Esophagus (tissue), 2 donors: ENCODE results near the gene SFRP2. TPM values are rescaled to one million over a fixed set of nuclear protein-coding genes. Genes with fewer than 3 reads are reported as not detected.

ENCODE experiments used
- H3K27ac ChIP-seq, 2 donors: one replicate each; pipeline ENCODE4 v1.5.1; 2013; ENCODE audit warnings: low read depth in 2 of 2, mild to moderate bottlenecking in 2 of 2, inconsistent platforms in 1 of 2, low read length in 1 of 2, moderate library complexity in 1 of 2
- H3K27me3 ChIP-seq, 2 donors: one replicate each; pipeline ENCODE4 v1.6.1; 2013; ENCODE audit warnings: low read length in 2 of 2, control low read depth in 1 of 2, mild to moderate bottlenecking in 1 of 2; ENCODE audit not compliant: insufficient read depth in 2 of 2, control insufficient read depth in 1 of 2
- H3K36me3 ChIP-seq, 2 donors: one replicate each; pipeline ENCODE4 v1.6.1; 2013; ENCODE audit warnings: low read length in 1 of 2; ENCODE audit not compliant: control insufficient read depth in 2 of 2, insufficient read depth in 2 of 2
- H3K4me1 ChIP-seq, 2 donors: one replicate each; pipeline ENCODE4 v1.6.1; 2013; ENCODE audit warnings: low read length in 1 of 2; ENCODE audit not compliant: control insufficient read depth in 2 of 2, insufficient read depth in 2 of 2
- H3K4me3 ChIP-seq, 2 donors: one replicate each; pipeline ENCODE4 v1.5.1; 2013; ENCODE audit warnings: low read length in 2 of 2, mild to moderate bottlenecking in 2 of 2, low read depth in 1 of 2, moderate library complexity in 1 of 2
- H3K9me3 ChIP-seq, 2 donors: one replicate each; pipeline ENCODE4 v1.6.1; 2013; ENCODE audit warnings: mild to moderate bottlenecking in 2 of 2, low read depth in 1 of 2, low read length in 1 of 2, moderate library complexity in 1 of 2; ENCODE audit not compliant: control insufficient read depth in 2 of 2, insufficient read depth in 1 of 2
- WGBS, 2 donors: extraction: QIAGEN DNeasy Blood & Tissue Kit; methylation state at CpG; one replicate each; pipeline ENCODE4 v1.1.7; 2013; 5-methylcytosine and 5-hydroxymethylcytosine counted together
- polyA plus RNA-seq, 2 donors: library from polyadenylated mRNA; stranded (reverse); fragments of 200-250 nt; gene quantifications; one replicate each; pipeline ENCODE4 v1.2.3, GENCODE V29; 2013
- donor health status: healthy with polysubstance abuse.
- donor health status: Bipolar disorder and iron deficiency.

Gene SFRP2
- polyA plus RNA-seq, 2 donors: 5.0 to 16.4 TPM

GRCh38 chr4:153823483-153823882, 34.6 kb upstream of the SFRP2 start:
- H3K4me1 ChIP-seq: no peaks in the 10 kb centered on the region
- no peaks in the 10 kb centered on the region for H3K9me3 ChIP-seq
- no peaks in the 10 kb centered on the region for H3K36me3 ChIP-seq
- no peak overlapping the region for H3K4me3 ChIP-seq
- H3K27me3 ChIP-seq: no peaks in the 10 kb centered on the region
- 87 to 93% methylated on average over 1 of the region's 1 CpG for WGBS, 2 donors
- no peak overlapping the region for H3K27ac ChIP-seq

- WGBS, 2 donors: 59 to 65% methylated on average over 3 of the region's 3 CpGs
- Histone ChIP-seq H3K4me1 (no peaks in the 10 kb centered on the region), H3K36me3 (no peaks in the 10 kb centered on the region), H3K4me3 (no peak overlapping the region), H3K27ac (no peak overlapping the region), H3K27me3 (no peaks in the 10 kb centered on the region), H3K9me3 (no peaks in the 10 kb centered on the region)
Observed at GRCh38 chr4:153822316-153822715, 33.4 kb upstream of the SFRP2 start.

- H3K27ac ChIP-seq: no peak overlapping the region
- no peaks in the 10 kb centered on the region for H3K27me3 ChIP-seq
- H3K4me3 ChIP-seq: no peak overlapping the region
- no peaks in the 10 kb centered on the region for H3K36me3 ChIP-seq
- no peaks in the 10 kb centered on the region for H3K4me1 ChIP-seq
- H3K9me3 ChIP-seq: no peaks in the 10 kb centered on the region
Observed at GRCh38 chr4:153817466-153817865, 28.6 kb upstream of the SFRP2 start.

DNA sequence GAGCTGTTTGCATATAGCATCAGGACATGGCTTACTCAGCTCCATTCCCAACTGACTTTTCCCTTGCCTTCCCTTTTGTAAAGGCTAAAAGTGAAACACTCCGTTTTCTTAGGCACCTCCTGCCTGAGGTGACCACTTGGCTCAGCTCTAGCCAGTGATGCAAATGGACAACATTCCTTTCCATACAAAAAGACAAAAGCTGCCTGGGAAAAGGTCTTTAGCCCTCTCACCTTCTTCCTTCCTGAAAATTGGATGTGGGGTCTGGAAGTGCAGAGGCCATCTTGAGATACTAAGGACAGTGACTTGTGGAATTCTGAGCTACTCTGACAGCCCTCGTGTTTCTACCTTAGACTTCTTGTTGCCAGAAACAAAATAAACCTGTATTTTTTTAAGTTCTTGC, 27.7 kb upstream of the SFRP2 start:
- Histone ChIP-seq H3K4me3 (no peak overlapping the region), H3K27me3 (no peaks in the 10 kb centered on the region), H3K36me3 (no peaks in the 10 kb centered on the region), H3K27ac (no peak overlapping the region), H3K9me3 (no peaks in the 10 kb centered on the region), H3K4me1 (no peaks in the 10 kb centered on the region)
- WGBS, 2 donors: 23 to 38% methylated on average over 2 of the region's 2 CpGs

- 72 to 82% methylated on average over 2 of the region's 2 CpGs for WGBS, 2 donors
- no peaks in the 10 kb centered on the region for H3K4me1 ChIP-seq
- no peak overlapping the region for H3K4me3 ChIP-seq
- no peaks in the 10 kb centered on the region for H3K9me3 ChIP-seq
- no peak overlapping the region for H3K27ac ChIP-seq
- H3K27me3 ChIP-seq: no peaks in the 10 kb centered on the region
- no peaks in the 10 kb centered on the region for H3K36me3 ChIP-seq
Observed at GRCh38 chr4:153814789-153815188, 25.9 kb upstream of the SFRP2 start.

DNA sequence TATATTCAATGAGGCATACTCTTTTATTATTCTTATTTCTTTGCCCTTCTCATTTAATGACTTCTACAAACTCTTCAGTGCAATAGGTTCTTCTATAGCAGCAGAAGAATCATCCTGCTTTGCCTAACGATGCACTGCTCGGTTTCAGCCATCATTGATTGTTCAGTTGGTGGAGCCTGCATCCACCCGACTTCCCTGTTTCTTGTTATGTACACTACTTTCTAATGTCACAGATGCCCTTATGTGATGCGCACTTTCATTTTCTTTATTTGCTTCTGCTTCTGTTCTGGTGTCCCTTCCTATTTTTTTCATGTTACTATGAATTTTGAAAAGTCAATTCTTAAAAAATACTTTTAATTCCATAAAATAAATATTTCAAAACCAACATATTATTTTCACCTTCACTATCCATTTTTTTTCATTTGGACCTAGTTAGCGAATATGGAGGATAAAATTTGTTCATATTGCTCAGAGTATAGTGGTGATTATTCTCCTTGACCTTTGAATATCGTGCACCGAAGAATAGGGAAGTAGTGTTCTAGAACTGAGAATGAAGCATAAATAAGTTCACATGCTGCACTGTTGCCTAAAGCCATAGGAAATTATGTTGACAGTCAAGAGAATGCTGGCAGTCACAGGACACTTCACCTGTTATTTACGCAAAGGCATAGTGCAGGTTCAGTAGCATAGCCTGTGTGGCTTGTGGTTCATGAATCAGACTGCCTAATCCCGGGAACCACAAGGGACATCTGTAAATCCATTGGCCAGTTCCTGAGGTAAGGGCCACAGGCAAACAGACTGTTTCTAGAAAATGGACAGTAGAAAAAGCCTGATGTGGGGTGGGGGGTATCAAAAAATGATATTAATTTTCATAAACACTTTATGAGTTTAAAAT, 21.3 kb upstream of the SFRP2 start:
- Histone ChIP-seq H3K36me3 (no peaks in the 10 kb centered on the region), H3K9me3 (no peaks in the 10 kb centered on the region), H3K27me3 (no peaks in the 10 kb centered on the region), H3K4me1 (no peaks in the 10 kb centered on the region), H3K27ac (no peak overlapping the region), H3K4me3 (no peak overlapping the region)
- WGBS, 2 donors: 76 to 82% methylated on average over 9 of the region's 9 CpGs

DNA sequence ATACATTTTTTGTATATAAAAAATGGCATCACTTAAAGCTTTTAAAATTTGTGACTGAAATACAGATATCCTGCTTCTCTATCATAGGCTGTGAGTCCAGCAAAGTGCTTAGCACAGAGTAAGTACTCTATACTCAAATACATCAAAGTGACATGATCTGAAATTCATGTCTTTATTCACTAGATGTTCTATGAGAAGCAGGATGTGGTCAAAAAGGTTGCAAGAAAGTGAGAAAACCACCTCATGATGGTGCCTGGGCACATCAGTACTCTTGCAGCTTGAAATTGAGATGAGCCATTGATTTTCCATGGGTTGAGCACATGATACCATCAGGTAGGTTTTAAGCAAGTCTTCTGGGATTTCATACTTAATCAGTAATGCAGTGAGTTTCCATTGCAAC, 20.4 kb upstream of the SFRP2 start:
- Histone ChIP-seq H3K27me3 (no peaks in the 10 kb centered on the region), H3K4me3 (no peak overlapping the region), H3K9me3 (no peaks in the 10 kb centered on the region), H3K4me1 (no peaks in the 10 kb centered on the region), H3K27ac (no peak overlapping the region), H3K36me3 (no peaks in the 10 kb centered on the region)

DNA sequence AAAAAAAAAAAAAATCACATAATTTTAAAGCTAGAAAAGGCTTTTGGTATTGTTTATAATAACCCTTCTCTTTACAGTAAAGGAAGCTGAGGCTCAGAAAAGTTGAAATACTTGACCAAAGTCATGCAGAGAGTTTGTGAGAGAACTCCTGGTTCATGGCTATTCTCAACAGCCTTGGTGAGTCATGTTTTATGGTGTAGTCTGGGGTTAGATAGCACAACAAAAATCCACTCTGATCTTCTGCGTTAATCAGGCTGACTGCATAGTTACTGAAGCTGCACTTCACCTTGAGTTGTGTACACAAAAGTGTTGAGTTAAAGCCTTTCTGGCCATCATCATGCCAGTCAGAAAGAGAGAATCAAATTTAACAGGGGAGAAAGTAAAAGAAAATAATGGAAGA, 19.3 kb upstream of the SFRP2 start:
- no peaks in the 10 kb centered on the region for H3K36me3 ChIP-seq
- WGBS, 2 donors: 44 to 68% methylated on average over 1 of the region's 1 CpG
- no peak overlapping the region for H3K27ac ChIP-seq
- no peaks in the 10 kb centered on the region for H3K4me1 ChIP-seq
- H3K9me3 ChIP-seq: no peaks in the 10 kb centered on the region
- no peaks in the 10 kb centered on the region for H3K27me3 ChIP-seq
- H3K4me3 ChIP-seq: no peak overlapping the region

DNA sequence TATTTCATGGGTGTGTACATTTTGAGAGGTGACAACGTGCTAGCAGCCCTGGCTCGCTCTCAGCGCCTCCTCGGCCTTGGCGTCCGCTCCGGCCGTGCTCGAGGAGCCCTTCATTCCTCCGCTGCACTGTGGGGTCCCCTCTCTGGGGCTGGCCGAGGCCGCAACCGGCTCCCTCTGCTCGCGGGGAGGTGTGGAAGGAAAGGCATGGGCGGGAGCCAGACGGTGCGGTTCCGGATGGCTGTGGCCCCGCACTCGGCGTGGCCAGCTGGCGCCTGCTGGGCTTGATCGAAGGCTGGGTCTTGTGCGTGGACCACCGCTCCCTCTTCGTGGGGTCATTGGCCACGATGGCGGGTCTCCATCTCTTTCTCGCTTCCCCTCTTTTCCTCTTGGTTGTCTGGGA, 17.2 kb upstream of the SFRP2 start:
- WGBS, 2 donors: 92 to 94% methylated on average over 30 of the region's 30 CpGs
- no peaks in the 10 kb centered on the region for H3K4me1 ChIP-seq
- H3K27me3 ChIP-seq: no peaks in the 10 kb centered on the region
- no peaks in the 10 kb centered on the region for H3K9me3 ChIP-seq
- no peaks in the 10 kb centered on the region for H3K36me3 ChIP-seq
- no peak overlapping the region for H3K27ac ChIP-seq
- no peak overlapping the region for H3K4me3 ChIP-seq

- no peak overlapping the region for H3K27ac ChIP-seq
- no peaks in the 10 kb centered on the region for H3K27me3 ChIP-seq
- H3K36me3 ChIP-seq: no peaks in the 10 kb centered on the region
- WGBS, 2 donors: 32% methylated on average over 3 of the region's 3 CpGs
- no peaks in the 10 kb centered on the region for H3K9me3 ChIP-seq
- no peaks in the 10 kb centered on the region for H3K4me1 ChIP-seq
- H3K4me3 ChIP-seq: no peak overlapping the region
Observed at GRCh38 chr4:153804722-153805121, 15.8 kb upstream of the SFRP2 start.
